OCI-LY3 (cell line): ENCODE measurements around the gene MYL3.

Experiments used
- H2AFZ ChIP-seq: fragments of 200-600, 300-600 bp; shearing (Covaris generic); 2 replicates; pipeline ENCODE4 v1.6.0; 2014; ENCODE audit warnings: antibody characterized with exemption, low read depth, low read length
- H3K27ac ChIP-seq: fragments of 200-600, 300-600 bp; sonication (generic); 2 replicates; pipeline ENCODE4 v1.5.1; 2014; ENCODE audit warnings: mild to moderate bottlenecking, low read length, moderate library complexity, mixed read lengths
- H3K27me3 ChIP-seq: fragments of 200-600, 300-600 bp; sonication (generic); 2 replicates; pipeline ENCODE4 v1.6.1; 2014; ENCODE audit warnings: low read depth, low read length, mixed read lengths
- H3K36me3 ChIP-seq: fragments of 200-600, 300-600 bp; sonication (generic); replicated peaks from 2 replicates; pipeline ENCODE3; 2014; ENCODE audit warnings: low read depth, low read length, mixed read lengths
- H3K4me1 ChIP-seq: fragments of 300-600, 200-600 bp; sonication (generic); 2 replicates; pipeline ENCODE4 v1.6.1; 2014; ENCODE audit warnings: low read length, mixed read lengths
- H3K4me2 ChIP-seq: fragments of 200-600, 300-600 bp; sonication (generic); 2 replicates; pipeline ENCODE4 v1.6.1; 2014; ENCODE audit warnings: low read length, mixed read lengths
- H3K4me3 ChIP-seq: fragments of 300-600, 200-600 bp; sonication (generic); 2 replicates; pipeline ENCODE4 v1.5.1; 2014; ENCODE audit warnings: antibody characterized with exemption, mild to moderate bottlenecking, low read length, moderate library complexity
- H3K79me2 ChIP-seq: fragments of 300-600, 200-600 bp; shearing (Covaris generic); 2 replicates; pipeline ENCODE4 v1.6.1; 2014; ENCODE audit warnings: mild to moderate bottlenecking, low read length, mixed read lengths
- H3K9ac ChIP-seq: fragments of 300-600, 200-600 bp; shearing (Covaris generic); 2 replicates; pipeline ENCODE4 v1.6.0; 2014; ENCODE audit warnings: mild to moderate bottlenecking, low read length, moderate library complexity
- H3K9me3 ChIP-seq: fragments of 200-600, 300-600 bp; shearing (Covaris generic); 2 replicates; pipeline ENCODE4 v1.6.1; 2014; ENCODE audit warnings: low read length, mixed read lengths; ENCODE audit not compliant: insufficient read depth
- H4K20me1 ChIP-seq: fragments of 200-600, 300-600 bp; sonication (generic); 2 replicates; pipeline ENCODE4 v1.6.1; 2016; ENCODE audit warnings: low read length, mixed read lengths; ENCODE audit not compliant: insufficient read depth
- EZH2phosphoT487 ChIP-seq: fragments of 200-600 bp; shearing (Covaris generic); IDR thresholded peaks from 2 replicates; pipeline ENCODE4 v1.6.1; 2018; ENCODE audit warnings: antibody characterized with exemption, mixed run types, low read depth
- TF ChIP-seq, protein P1 (sequence below): fragments of 200-600, 300-600 bp; sonication (generic); IDR thresholded peaks from 2 replicates; pipeline ENCODE4 v1.5.1; 2014; ENCODE audit warnings: antibody characterized with exemption, low read length, low read depth

Gene MYL3

DNA sequence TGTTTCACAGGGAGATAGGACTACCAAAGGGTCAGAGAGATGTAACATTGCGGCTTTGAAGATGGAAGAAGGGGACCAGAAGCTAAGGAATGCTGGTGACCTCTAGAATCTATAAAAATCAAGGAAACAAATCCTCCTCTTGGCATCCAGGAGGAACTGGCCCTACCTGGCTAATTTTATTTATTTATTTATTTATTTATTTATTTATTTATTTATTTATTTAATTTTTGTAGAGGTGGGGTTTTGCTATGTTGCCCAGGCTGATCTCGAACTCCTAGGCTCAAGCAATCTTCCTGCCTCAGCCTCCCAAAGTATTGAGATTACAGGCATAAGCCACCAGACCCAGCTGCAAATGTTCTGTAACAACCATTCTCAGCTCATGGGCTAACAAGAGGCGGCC, 19.7 kb downstream of the MYL3 start:
- Histone ChIP-seq H3K4me2 (no peak overlapping the region), H3K9me3 (peaks cover 17% of the 10 kb centered on the region), H3K4me1 (peaks cover 12% of the 10 kb centered on the region)

DNA sequence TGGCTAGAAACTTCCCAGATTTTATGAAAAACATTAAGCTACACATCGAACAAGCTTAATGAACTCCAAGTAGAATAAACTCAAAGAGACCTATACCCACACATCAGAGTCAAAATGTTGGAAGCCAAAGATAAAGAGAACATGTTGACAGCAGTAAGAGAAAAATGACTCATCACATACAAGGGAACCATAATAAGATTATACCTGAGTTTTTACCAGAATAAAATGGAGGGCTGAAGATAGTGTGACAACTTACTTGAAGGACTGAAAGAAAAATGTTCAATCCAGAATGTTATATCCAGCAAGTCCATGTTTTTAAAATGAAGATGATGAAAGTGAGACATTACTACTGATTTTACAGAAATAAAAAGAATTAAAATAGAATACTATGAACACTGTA, 22.8 kb downstream of the MYL3 start:
- Histone ChIP-seq H3K9ac (no peak overlapping the region), H3K79me2 (no peaks in the 10 kb centered on the region), H3K27ac (no peak overlapping the region), H2AFZ (no peak overlapping the region), H3K27me3 (no peaks in the 10 kb centered on the region), H3K9me3 (peaks cover 25% of the 10 kb centered on the region), H3K36me3 (peaks cover 11% of the 10 kb centered on the region), H3K4me3 (no peak overlapping the region), H3K4me2 (no peak overlapping the region), H3K4me1 (peaks cover 6% of the 10 kb centered on the region), H4K20me1 (no peaks in the 10 kb centered on the region)
- TF ChIP-seq EZH2phosphoT487: no peak
- TF ChIP-seq, protein P1, sequence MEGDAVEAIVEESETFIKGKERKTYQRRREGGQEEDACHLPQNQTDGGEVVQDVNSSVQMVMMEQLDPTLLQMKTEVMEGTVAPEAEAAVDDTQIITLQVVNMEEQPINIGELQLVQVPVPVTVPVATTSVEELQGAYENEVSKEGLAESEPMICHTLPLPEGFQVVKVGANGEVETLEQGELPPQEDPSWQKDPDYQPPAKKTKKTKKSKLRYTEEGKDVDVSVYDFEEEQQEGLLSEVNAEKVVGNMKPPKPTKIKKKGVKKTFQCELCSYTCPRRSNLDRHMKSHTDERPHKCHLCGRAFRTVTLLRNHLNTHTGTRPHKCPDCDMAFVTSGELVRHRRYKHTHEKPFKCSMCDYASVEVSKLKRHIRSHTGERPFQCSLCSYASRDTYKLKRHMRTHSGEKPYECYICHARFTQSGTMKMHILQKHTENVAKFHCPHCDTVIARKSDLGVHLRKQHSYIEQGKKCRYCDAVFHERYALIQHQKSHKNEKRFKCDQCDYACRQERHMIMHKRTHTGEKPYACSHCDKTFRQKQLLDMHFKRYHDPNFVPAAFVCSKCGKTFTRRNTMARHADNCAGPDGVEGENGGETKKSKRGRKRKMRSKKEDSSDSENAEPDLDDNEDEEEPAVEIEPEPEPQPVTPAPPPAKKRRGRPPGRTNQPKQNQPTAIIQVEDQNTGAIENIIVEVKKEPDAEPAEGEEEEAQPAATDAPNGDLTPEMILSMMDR: no peak

More for the DNA sequence above, 19.7 kb downstream of the MYL3 start:
- H2AFZ ChIP-seq: no peak overlapping the region
- H3K9ac ChIP-seq: no peak overlapping the region
- no peaks in the 10 kb centered on the region for H3K27me3 ChIP-seq
- TF ChIP-seq, protein P1: no peak
- TF ChIP-seq EZH2phosphoT487: no peak
- H3K4me3 ChIP-seq: no peak overlapping the region
- no peak overlapping the region for H3K27ac ChIP-seq
- H3K79me2 ChIP-seq: no peaks in the 10 kb centered on the region
- peaks cover 4% of the 10 kb centered on the region for H3K36me3 ChIP-seq
- H4K20me1 ChIP-seq: no peaks in the 10 kb centered on the region

DNA sequence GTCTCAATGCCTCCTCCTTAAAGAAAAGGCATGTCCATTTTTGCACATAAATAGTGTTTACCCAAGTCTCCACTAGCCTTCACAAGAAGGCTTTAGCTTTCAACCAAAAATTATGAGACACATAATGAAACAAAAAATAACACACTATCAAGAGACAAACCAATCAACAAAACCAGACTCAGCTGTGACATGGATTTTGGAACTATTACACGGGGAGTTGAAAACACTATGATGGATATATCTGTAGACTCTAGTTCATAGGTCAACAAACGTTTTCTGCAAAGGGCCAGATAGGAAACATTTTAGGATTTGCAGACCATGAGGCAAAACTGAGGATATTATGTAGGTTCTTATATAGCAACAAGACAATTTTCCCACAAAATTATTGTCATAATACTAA, 24.9 kb downstream of the MYL3 start:
- no peak overlapping the region for H3K9ac ChIP-seq

DNA sequence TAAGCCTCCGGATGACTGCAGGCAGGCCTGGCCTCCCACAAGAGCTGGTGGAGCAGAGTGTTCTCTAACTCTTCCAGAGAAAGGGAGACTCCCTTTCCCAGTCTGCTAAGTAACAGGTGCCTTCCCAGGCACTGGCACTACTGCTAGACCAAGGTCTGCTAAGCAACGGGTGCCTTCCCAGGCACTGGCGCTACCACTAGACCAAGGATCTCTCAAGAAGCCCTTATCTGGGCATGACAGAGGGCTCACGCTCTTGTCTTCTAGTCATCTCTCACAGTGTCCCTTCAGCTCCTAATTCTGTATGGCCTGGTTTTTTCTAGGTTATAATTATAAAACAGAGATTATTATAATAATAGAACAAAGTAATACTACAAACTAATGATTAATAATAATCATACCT, 27.8 kb downstream of the MYL3 start:
- Histone ChIP-seq H3K9me3 (peaks cover 19% of the 10 kb centered on the region), H3K9ac (no peak overlapping the region), H3K4me1 (no peaks in the 10 kb centered on the region), H3K4me3 (no peak overlapping the region), H3K27ac (no peak overlapping the region), H4K20me1 (no peaks in the 10 kb centered on the region), H3K4me2 (no peak overlapping the region), H3K36me3 (peaks cover 10% of the 10 kb centered on the region), H3K79me2 (no peaks in the 10 kb centered on the region), H2AFZ (no peak overlapping the region), H3K27me3 (no peaks in the 10 kb centered on the region)
- TF ChIP-seq, protein P1: no peak
- no peak for TF ChIP-seq EZH2phosphoT487

More for the DNA sequence above, 24.9 kb downstream of the MYL3 start:
- Histone ChIP-seq H3K4me3 (no peak overlapping the region), H3K4me1 (no peaks in the 10 kb centered on the region), H2AFZ (no peak overlapping the region), H3K27ac (no peak overlapping the region), H3K9me3 (peaks cover 25% of the 10 kb centered on the region), H3K4me2 (no peak overlapping the region), H3K27me3 (no peaks in the 10 kb centered on the region), H3K79me2 (no peaks in the 10 kb centered on the region), H4K20me1 (no peaks in the 10 kb centered on the region), H3K36me3 (peaks cover 11% of the 10 kb centered on the region)
- TF ChIP-seq EZH2phosphoT487: no peak
- TF ChIP-seq, protein P1: no peak
